ENCODE results near the gene DDX47.
"Not testable (repeated sequence)": the region's sequence is repeated elsewhere in the genome, so short reads cannot be mapped to it uniquely, and the experiment has no call there.

DDX47 gene

GRCh38 chr12:12788675-12789368 is 24.3 kb upstream of the DDX47 start:
- H3K36me3 ChIP-seq (ENCODE audit: insufficient read depth, low read length) = no peaks in the 10 kb centered on the region
- H3K9me3 ChIP-seq (ENCODE audit: control insufficient read depth, insufficient read depth, low read length) = no peaks in the 10 kb centered on the region

GRCh38 chr12:12790956-12791355 is 22.2 kb upstream of the DDX47 start:
- Histone ChIP-seq H3K9ac (ENCODE audit: low read depth, low read length) (no peak overlapping the region), H3K36me3 (ENCODE audit: insufficient read depth, low read length) (no peaks in the 10 kb centered on the region), H3K4me1 (ENCODE audit: insufficient read depth, low read length) (peaks cover 6% of the 10 kb centered on the region)

More at GRCh38 chr12:12788675-12789368, 24.3 kb upstream of the DDX47 start:
- H3K4me1 ChIP-seq (ENCODE audit: insufficient read depth, low read length) = peaks cover 11% of the 10 kb centered on the region
- no peak overlapping the region for H3K9ac ChIP-seq (ENCODE audit: low read depth, low read length)

GRCh38 chr12:12791756-12792369 is 21.3 kb upstream of the DDX47 start:
- Histone ChIP-seq H3K9me3 (ENCODE audit: control insufficient read depth, insufficient read depth, low read length) (no peaks in the 10 kb centered on the region), H3K36me3 (ENCODE audit: insufficient read depth, low read length) (no peaks in the 10 kb centered on the region), H3K9ac (ENCODE audit: low read depth, low read length) (no peak overlapping the region), H3K4me1 (ENCODE audit: insufficient read depth, low read length) (no peaks in the 10 kb centered on the region)

More at GRCh38 chr12:12790956-12791355, 22.2 kb upstream of the DDX47 start:
- no peaks in the 10 kb centered on the region for H3K9me3 ChIP-seq (ENCODE audit: control insufficient read depth, insufficient read depth, low read length)

GRCh38 chr12:12792421-12792820 is 20.7 kb upstream of the DDX47 start:
- Histone ChIP-seq H3K9ac (ENCODE audit: low read depth, low read length) (no peak overlapping the region), H3K4me1 (ENCODE audit: insufficient read depth, low read length) (no peaks in the 10 kb centered on the region), H3K36me3 (ENCODE audit: insufficient read depth, low read length) (no peaks in the 10 kb centered on the region), H3K9me3 (ENCODE audit: control insufficient read depth, insufficient read depth, low read length) (no peaks in the 10 kb centered on the region)

- Histone ChIP-seq H3K4me1 (ENCODE audit: insufficient read depth, low read length) (no peaks in the 10 kb centered on the region), H3K36me3 (ENCODE audit: insufficient read depth, low read length) (no peaks in the 10 kb centered on the region), H3K9me3 (ENCODE audit: control insufficient read depth, insufficient read depth, low read length) (no peaks in the 10 kb centered on the region), H3K9ac (ENCODE audit: low read depth, low read length) (no peak overlapping the region)
These were observed 18.5 kb upstream of the DDX47 start for GRCh38 chr12:12794686-12795085.

- Histone ChIP-seq H3K4me1 (ENCODE audit: insufficient read depth, low read length) (no peaks in the 10 kb centered on the region), H3K9me3 (ENCODE audit: control insufficient read depth, insufficient read depth, low read length) (no peaks in the 10 kb centered on the region), H3K9ac (ENCODE audit: low read depth, low read length) (no peak overlapping the region)
These were observed 17.0 kb upstream of the DDX47 start for GRCh38 chr12:12796171-12796570.

GRCh38 chr12:12796928-12797793 is 16.0 kb upstream of the DDX47 start:
- Histone ChIP-seq H3K9me3 (ENCODE audit: control insufficient read depth, insufficient read depth, low read length) (no peaks in the 10 kb centered on the region), H3K9ac (ENCODE audit: low read depth, low read length) (no peak overlapping the region), H3K36me3 (ENCODE audit: insufficient read depth, low read length) (no peaks in the 10 kb centered on the region), H3K4me1 (ENCODE audit: insufficient read depth, low read length) (no peaks in the 10 kb centered on the region)

More at GRCh38 chr12:12796171-12796570, 17.0 kb upstream of the DDX47 start:
- H3K36me3 ChIP-seq (ENCODE audit: insufficient read depth, low read length) = no peaks in the 10 kb centered on the region

- no peaks in the 10 kb centered on the region for H3K9me3 ChIP-seq (ENCODE audit: control insufficient read depth, insufficient read depth, low read length)
- no peak overlapping the region for H3K9ac ChIP-seq (ENCODE audit: low read depth, low read length)
- H3K4me1 ChIP-seq (ENCODE audit: insufficient read depth, low read length) = no peaks in the 10 kb centered on the region
- H3K36me3 ChIP-seq (ENCODE audit: insufficient read depth, low read length) = no peaks in the 10 kb centered on the region
These were observed 15.4 kb upstream of the DDX47 start for GRCh38 chr12:12797794-12798152.

GRCh38 chr12:12798480-12798879 is 14.7 kb upstream of the DDX47 start:
- H3K9me3 ChIP-seq (ENCODE audit: control insufficient read depth, insufficient read depth, low read length) = no peaks in the 10 kb centered on the region
- H3K9ac ChIP-seq (ENCODE audit: low read depth, low read length) = no peak overlapping the region
- no peaks in the 10 kb centered on the region for H3K4me1 ChIP-seq (ENCODE audit: insufficient read depth, low read length)
- no peaks in the 10 kb centered on the region for H3K36me3 ChIP-seq (ENCODE audit: insufficient read depth, low read length)

DNA sequence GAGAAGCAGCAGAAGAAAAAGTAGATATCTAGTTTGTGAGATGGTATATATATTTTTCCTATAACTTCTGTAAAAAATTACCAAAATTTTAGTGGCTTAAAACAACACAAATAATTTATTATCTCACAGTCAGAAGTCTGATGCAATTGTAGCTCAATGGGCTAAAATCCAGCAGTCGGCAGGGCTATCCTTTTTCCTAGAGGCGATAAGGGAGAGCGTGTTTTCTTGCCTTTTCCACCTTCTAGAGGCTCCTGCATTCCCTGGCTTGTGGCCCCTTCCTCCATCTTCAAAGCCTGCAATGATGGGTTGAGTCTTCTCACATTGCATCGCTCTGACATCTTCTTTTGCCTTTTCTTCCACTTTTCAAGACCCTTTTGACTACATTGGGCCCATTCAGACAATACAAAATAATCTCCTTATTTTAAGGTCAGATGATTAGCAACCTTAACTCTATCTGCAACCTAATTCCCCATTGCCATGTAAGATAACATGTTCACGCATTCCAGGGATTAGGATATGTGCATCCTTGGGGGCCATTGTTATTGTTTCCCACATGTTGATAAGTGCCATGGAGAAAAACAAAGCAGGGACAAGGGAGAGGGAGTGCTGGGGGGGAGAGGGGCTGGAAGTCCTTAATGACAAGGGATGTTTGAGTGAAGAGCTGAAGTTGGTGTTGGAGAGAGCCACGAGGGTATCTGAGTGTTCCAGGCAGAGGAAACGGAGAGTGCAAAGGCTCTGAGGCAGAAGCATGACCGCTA is 13.8 kb upstream of the DDX47 start:
- H3K36me3 ChIP-seq (ENCODE audit: insufficient read depth, low read length) = no peaks in the 10 kb centered on the region
- no peak overlapping the region for H3K9ac ChIP-seq (ENCODE audit: low read depth, low read length)
- H3K4me1 ChIP-seq (ENCODE audit: insufficient read depth, low read length) = no peaks in the 10 kb centered on the region
- H3K9me3 ChIP-seq (ENCODE audit: control insufficient read depth, insufficient read depth, low read length) = no peaks in the 10 kb centered on the region

DNA sequence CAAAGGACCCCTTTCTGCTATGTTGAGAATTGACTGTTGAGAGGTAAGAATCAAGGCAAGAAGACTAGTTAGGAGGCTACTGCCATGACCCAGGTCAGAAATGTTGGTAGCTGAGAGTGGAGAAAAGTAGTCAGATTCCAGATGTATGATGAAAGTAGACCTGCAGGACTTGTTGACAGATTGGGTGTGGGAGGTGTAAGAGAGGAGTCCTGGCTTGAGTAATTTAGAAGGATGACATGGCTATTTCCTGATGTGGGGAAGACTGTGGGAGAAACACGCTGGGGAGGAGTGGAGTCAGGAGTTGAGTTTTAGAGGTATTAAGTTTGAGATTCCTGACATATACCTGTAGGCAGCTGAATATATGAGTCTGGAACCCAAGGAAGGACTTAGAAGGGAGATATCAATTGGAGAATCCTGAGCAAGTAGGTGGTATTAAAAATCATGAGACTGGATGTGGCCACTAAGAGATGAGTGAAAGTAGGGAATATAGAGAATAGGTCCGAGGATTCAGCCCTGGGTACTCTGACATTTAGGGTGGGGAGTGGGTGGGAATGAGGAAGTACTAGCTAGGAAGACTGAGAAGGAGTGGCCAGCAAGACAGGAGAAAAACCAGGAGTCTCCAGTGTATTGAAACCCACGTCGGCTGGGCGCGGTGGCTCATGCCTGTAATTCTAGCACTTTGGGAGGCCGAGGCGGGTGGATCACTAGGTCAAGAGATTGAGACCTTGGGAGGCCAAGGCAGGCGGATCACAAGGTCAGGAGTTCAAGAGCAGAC is 12.6 kb upstream of the DDX47 start:
- Histone ChIP-seq H3K9me3 (ENCODE audit: control insufficient read depth, insufficient read depth, low read length) (no peaks in the 10 kb centered on the region), H3K36me3 (ENCODE audit: insufficient read depth, low read length) (no peaks in the 10 kb centered on the region), H3K4me1 (ENCODE audit: insufficient read depth, low read length) (no peaks in the 10 kb centered on the region), H3K9ac (ENCODE audit: low read depth, low read length) (no peak overlapping the region)

GRCh38 chr12:12801656-12802055 is 11.5 kb upstream of the DDX47 start:
- not testable (repeated sequence) for H3K36me3 ChIP-seq (ENCODE audit: insufficient read depth, low read length); H3K4me1 ChIP-seq (ENCODE audit: insufficient read depth, low read length); H3K9ac ChIP-seq (ENCODE audit: low read depth, low read length); H3K9me3 ChIP-seq (ENCODE audit: control insufficient read depth, insufficient read depth, low read length)

GRCh38 chr12:12803186-12803585 is 10.0 kb upstream of the DDX47 start:
- Histone ChIP-seq H3K4me1 (ENCODE audit: insufficient read depth, low read length) (0 out of 2 replicates have a peak, but pooled peaks cover 4% of the 10 kb centered on the region), H3K36me3 (ENCODE audit: insufficient read depth, low read length) (no peaks in the 10 kb centered on the region), H3K9ac (ENCODE audit: low read depth, low read length) (no peak overlapping the region), H3K9me3 (ENCODE audit: control insufficient read depth, insufficient read depth, low read length) (no peaks in the 10 kb centered on the region)
